Effector CD8-positive, alpha-beta T cell (primary cell): ENCODE measurements around the gene HBD.

Experiments used
- DNase-seq: peaks from one replicate; lab custom pipeline; 2025; lab: John Stamatoyannopoulos, UW

HBD gene

GRCh38 chr11:5232821-5233220 lies 1.5 kb downstream of the HBD start:
- DNase-seq, result no peak

GRCh38 chr11:5232176-5232575 lies 2.1 kb downstream of the HBD start:
- DNase-seq, result no peak

- no peak for DNase-seq
Measured at GRCh38 chr11:5231111-5231510, 3.2 kb downstream of the HBD start.

GRCh38 chr11:5230266-5230665 lies 4.0 kb downstream of the HBD start:
- no peak for DNase-seq

DNA sequence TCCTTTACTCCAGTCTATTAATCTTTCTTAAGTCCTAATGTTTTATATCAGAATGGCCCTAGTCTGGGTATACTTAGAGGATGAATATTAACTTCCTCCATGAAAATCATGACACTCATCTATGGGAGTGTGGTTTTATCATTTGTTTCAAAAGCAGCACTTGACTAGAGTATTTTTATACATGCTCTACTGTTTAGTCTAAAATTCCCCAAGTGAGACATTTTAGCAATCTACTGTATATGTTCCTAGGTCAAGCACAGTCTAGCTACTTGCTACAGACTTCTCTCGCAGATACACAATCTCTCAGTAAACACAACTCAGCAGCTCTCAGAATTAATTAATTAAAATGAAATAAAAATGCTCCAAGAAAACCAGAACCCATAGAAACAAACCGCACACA lies 4.5 kb downstream of the HBD start:
- no peak for DNase-seq

GRCh38 chr11:5229356-5229755 lies 4.9 kb downstream of the HBD start:
- DNase-seq, result no peak

DNA sequence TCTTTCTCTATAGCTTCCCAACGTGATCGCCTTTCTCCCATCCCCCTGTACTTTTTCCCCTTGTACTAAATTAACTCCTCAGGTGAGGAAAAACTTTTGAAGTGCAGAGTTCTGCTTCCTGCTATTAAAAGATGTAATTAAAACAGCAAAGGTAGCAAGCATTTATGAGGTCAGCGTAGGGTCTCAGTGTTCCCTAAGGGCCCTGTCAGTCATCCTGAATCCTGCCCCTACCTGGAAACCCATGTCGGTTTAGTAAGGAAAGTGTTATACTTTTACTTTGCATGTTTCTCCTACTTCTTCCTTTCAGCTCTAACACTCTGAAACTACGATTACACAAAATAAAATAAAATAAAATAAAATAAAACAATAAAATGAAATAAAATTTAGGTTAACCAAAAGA lies 6.2 kb downstream of the HBD start:
- no peak for DNase-seq

DNA sequence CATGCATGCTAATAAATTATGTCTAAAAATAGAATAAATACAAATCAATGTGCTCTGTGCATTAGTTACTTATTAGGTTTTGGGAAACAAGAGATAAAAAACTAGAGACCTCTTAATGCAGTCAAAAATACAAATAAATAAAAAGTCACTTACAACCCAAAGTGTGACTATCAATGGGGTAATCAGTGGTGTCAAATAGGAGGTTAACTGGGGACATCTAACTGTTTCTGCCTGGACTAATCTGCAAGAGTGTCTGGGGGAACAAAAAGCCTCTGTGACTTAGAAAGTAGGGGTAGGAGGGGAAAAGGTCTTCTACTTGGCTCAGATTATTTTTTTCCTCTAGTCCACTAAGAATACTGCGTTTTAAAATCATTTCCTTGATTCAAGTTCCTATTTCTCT lies 6.6 kb downstream of the HBD start:
- no peak for DNase-seq

- DNase-seq, result no peak
Measured at GRCh38 chr11:5226732-5227310, 7.5 kb downstream of the HBD start, which contains the start of gene HBB. Gene HBB, minus strand, starts transcription at chr11:5227071. Its CDS starts 50 bp downstream, at chr11:5227021.

GRCh38 chr11:5225480-5225871 lies 8.8 kb downstream of the HBD start:
- DNase-seq, result no peak

DNA sequence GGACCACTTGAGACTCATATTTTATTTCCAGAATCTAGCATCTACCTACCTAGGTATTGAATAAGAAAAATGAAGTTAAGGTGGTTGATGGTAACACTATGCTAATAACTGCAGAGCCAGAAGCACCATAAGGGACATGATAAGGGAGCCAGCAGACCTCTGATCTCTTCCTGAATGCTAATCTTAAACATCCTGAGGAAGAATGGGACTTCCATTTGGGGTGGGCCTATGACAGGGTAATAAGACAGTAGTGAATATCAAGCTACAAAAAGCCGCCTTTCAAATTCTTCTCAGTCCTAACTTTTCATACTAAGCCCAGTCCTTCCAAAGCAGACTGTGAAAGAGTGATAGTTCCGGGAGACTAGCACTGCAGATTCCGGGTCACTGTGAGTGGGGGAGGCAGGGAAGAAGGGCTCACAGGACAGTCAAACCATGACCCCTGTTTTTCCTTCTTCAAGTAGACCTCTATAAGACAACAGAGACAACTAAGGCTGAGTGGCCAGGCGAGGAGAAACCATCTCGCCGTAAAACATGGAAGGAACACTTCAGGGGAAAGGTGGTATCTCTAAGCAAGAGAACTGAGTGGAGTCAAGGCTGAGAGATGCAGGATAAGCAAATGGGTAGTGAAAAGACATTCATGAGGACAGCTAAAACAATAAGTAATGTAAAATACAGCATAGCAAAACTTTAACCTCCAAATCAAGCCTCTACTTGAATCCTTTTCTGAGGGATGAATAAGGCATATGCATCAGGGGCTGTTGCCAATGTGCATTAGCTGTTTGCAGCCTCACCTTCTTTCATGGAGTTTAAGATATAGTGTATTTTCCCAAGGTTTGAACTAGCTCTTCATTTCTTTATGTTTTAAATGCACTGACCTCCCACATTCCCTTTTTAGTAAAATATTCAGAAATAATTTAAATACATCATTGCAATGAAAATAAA lies 9.5 kb downstream of the HBD start:
- no peak for DNase-seq

DNA sequence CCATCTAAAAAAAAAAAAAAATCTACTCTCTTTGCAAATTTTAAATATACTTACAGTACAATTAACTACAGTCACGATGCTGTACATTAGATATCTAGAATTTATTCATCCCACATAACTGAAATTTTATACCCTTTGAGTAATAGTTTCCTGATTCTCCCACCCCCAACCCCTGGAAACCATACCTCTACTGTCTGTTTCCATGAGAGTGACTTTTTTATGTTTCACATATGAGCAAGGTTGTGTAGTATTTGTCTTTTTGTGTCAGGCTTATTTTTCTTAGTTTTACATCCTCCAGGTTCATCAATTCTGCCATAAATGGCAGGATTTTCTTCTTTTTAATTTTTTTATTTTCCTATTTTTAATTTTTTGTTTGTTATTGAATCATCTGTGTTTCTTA lies 10.6 kb downstream of the HBD start:
- no peak for DNase-seq

- no peak for DNase-seq
Measured at GRCh38 chr11:5223146-5223545, 11.1 kb downstream of the HBD start.

- DNase-seq, result no peak
Measured at GRCh38 chr11:5210376-5210885, 23.9 kb downstream of the HBD start.

DNA sequence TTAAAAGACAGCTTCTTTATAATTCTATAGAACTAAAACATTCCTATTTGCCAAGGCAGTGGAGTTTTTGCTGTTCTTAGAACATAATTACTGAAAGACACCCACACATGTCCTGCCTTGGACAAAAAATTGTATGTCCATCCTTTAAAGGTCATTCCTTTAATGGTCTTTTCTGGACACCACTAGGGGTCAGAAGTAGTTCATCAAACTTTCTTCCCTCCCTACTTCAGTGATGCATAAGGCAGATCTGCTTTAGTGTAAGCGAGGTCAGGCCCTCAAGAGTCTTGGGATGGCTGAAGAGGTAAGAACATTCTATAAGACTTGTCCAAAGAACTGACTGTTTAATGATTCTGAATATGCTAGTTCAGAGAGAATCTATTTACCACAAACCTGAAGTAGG lies 29.5 kb downstream of the HBD start:
- DNase-seq, result no peak

- no peak for DNase-seq
Measured at GRCh38 chr11:5203366-5203765, 30.9 kb downstream of the HBD start.

DNA sequence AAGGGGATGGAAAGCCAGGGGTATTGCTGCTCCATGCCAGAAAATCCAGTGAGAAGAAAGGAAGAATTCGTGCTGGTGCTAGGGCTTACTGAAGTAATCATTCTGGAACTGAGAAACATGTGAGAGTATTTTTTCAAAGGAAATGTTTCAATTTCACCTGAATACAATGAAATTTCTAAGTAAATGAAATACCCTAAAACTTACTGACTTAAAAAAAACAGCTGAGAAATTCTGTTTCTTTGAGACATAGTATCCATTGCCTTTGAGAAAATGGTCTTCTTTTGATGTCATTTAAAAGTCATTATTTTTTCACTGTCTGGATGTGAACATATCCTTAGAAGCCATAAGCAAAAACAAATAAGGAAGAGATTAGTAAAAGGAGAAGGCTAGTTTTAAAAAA lies 33.7 kb downstream of the HBD start, which contains the start of gene OR51V1:
TSS of gene OR51V1 (minus strand) at position 101 of the 400 bp plus-strand sequence. CDS start at position 101, 0 bp downstream.
- DNase-seq, result no peak

GRCh38 chr11:5198285-5198684 lies 36.0 kb downstream of the HBD start:
- no peak for DNase-seq

- DNase-seq, result no peak
Measured at GRCh38 chr11:5197536-5197935, 36.7 kb downstream of the HBD start.

DNA sequence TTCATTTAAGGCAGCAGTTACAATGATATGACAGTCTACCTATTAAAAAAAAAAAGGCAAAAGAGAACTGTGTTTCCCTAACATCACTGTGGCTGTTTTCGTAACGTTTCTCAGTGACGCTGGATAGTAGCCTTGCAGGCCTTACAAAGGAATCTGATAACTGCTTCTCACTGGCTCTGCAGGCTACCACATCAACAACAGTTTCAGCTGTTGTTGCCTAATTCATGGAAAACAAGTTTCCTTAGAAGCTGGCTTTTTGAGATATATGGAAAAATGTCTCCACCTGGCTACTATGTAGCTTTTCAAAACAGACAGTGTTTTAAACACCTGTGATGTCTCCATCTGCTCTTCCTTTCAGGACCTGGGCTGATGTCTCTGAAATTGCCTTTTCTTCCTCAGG lies 37.6 kb downstream of the HBD start:
- DNase-seq, result no peak

DNA sequence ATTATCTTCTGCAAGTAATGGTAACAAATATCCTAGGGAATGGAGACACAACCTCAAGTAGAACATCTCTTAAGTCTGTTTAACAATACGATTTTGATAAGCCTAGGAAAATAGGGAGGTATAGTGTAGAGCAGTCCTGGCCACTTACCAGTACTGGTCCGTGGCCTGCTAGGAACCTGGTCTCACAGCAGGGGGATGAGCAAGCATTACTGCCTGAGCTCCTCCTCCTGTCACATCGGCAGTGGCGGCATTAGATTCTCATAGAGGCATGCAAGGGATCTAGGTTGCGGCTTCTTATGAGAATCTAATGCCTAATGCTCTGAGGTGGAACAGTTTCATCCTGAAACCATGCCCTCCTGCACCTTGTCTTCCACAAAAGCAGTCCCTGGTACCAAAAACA lies 38.2 kb downstream of the HBD start:
- no peak for DNase-seq

GRCh38 chr11:5192738-5193137 lies 41.5 kb downstream of the HBD start:
- no peak for DNase-seq

DNA sequence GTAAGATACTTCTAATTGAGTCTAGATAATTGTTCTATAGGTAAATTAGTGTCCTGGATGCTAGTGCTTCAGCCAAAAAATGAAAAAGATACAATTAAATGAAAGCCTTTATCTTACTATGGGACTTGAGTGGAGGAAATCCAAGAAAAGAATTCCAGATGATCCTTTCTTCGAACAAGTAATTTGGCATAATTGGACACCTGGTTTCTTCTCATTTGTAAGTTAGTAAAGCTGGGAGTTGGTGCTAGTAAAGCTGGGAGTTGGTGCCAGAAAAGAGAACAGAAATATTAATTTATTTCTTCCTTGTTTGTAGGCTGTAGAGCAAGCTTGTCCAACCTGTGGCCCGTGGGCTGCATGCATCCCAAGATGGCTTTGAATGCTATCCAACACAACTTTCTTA lies 46.1 kb downstream of the HBD start:
- DNase-seq, result no peak
